ENCODE measurements around the gene IRX2. TPM values are rescaled to one million over a fixed set of nuclear protein-coding genes. Genes with fewer than 3 reads are reported as not detected.

Gene IRX2
- total and polyA plus RNA-seq, 2 donors (not counting 1 experiment from before 2014, with no cell fraction given): not detected

- peaks cover 0 to 50% (median 13%) of the 10 kb centered on the region in 4 experiments for H3K27me3 ChIP-seq (replicated peaks in 1 of 4; ENCODE audit: control extremely low read depth in 1 of 4, control insufficient read depth in 3 of 4, insufficient read depth in 4 of 4, low read length in 3 of 4)
- no peak for ATAC-seq (ENCODE audit: low read depth)
Observed at GRCh38 chr5:2756211-2757152, 5.0 kb upstream of the IRX2 start.

More at GRCh38 chr5:2756211-2757152, 5.0 kb upstream of the IRX2 start:
- Mint-ChIP-seq H3K27me3 (peaks cover 54% of the 10 kb centered on the region), H3K9me3 (ENCODE audit: insufficient read depth) (no peaks in the 10 kb centered on the region), H3K4me1 (peaks cover 11% of the 10 kb centered on the region), H3K27ac (no peak overlapping the region), H3K4me3 (peak overlapping the region; percentile 37)
- no peak overlapping the region for H3K27ac ChIP-seq (ENCODE audit: low read length in 2 of 2)
- peak overlapping the region; percentile 21 for H3K4me2 ChIP-seq (replicated peaks; ENCODE audit: low read depth, low read length, poor library complexity, severe bottlenecking)
- intact Hi-C loops (cut with micrococcal nuclease): no loop called here
- no peaks in the 10 kb centered on the region for H3K36me3 ChIP-seq (replicated peaks in 1 of 2; ENCODE audit: control extremely low read depth in 1 of 2, control insufficient read depth in 1 of 2, extremely low read depth in 1 of 2, insufficient read depth in 2 of 2, low read length in 1 of 2)
- peaks cover 0 to 3% of the 10 kb centered on the region in 2 donors for H3K4me1 ChIP-seq (ENCODE audit: control insufficient read depth in 2 of 2, insufficient read depth in 2 of 2, low read length in 2 of 2)
- no peaks in the 10 kb centered on the region for H3K79me2 ChIP-seq (ENCODE audit: control insufficient read depth, insufficient read depth, low read length)
- H3K9me3 ChIP-seq (ENCODE audit: control extremely low read depth in 1 of 3, control insufficient read depth in 2 of 3, insufficient read depth in 1 of 3, low read length in 2 of 3): peaks cover 0 to 44% (median 0%) of the 10 kb centered on the region in 3 donors
- no peak for DNase-seq
- no peak overlapping the region for H3K9ac ChIP-seq (ENCODE audit: low read length)
- ChIA-PET POLR2A (no interaction called here), CTCF (no interaction called here)
- H2AFZ ChIP-seq (ENCODE audit: insufficient read depth, low read depth, low read length, poor library complexity, severe bottlenecking): no peak overlapping the region
- WGBS (ENCODE audit: insufficient coverage): 6% methylated on average over 75 of the region's 76 CpGs
- TF ChIP-seq EZH2 (IDR thresholded peaks at IDR 0.05; ENCODE audit: borderline replicate concordance, insufficient read depth, low read depth, low read length, poor library complexity, severe bottlenecking) (no peak), CTCF (IDR thresholded peaks at IDR 0.05) (no peak)
- H3K4me3 ChIP-seq (ENCODE audit: control extremely low read depth in 1 of 5, extremely low read depth in 1 of 5, insufficient read depth in 1 of 5, low read depth in 2 of 5, low read length in 4 of 5): no peak overlapping the region
- H4K20me1 ChIP-seq (ENCODE audit: control insufficient read depth, insufficient read depth, low read length, poor library complexity, severe bottlenecking): no peaks in the 10 kb centered on the region
